K562 (cell line): Measurements from ENCODE around the gene PSMB7. TPM values are rescaled to one million over a fixed set of nuclear protein-coding genes. Genes with fewer than 3 reads are reported as not detected.

Experiments
- ATAC-seq: fragments of 200-7000 bp; cut with Tn5 transposase; 3 replicates; pipeline ENCODE4 v1.9.1; 2020; ENCODE audit warnings: moderate library complexity
- BruUV-seq: library from RNA; stranded (reverse); fragments of 400-500 nt; replicated peaks from 2 replicates; lab custom pipeline; 2021; lab: Mats Ljungman, UMichigan
- CTCF ChIA-PET: fragments of 300-600 bp; formaldehyde crosslinking; extraction: SDS; loops from one replicate; lab custom pipeline; 2021; ENCODE audit warnings: low intra/inter-chr PET ratio; lab: Yijun Ruan, JAX
- POLR2A ChIA-PET: fragments of 300-600, 350-650 bp; sonication (Branson Sonifier 250); formaldehyde crosslinking; extraction: SDS; loops from one replicate; lab custom pipeline; 2021; ENCODE audit warnings: antibody characterized with exemption, inconsistent platforms; lab: Yijun Ruan, JAX
- DNase-seq, 4 experiments: peaks; one replicate each; pipeline versions ENCODE4 v3.0.0 to v3.0.0-alpha.2; 2011 to 2018; ENCODE audit warnings: low spot score in 3 of 4, mixed read lengths in 3 of 4; ENCODE audit errors: extremely low read depth in 1 of 4
- FAIRE-seq: peaks from 2 replicates; lab custom pipeline; 2011; peaks lifted over from hg19 to GRCh38; lab: Jason Lieb, UNC
- H2AFZ ChIP-seq: 2 replicates; pipeline ENCODE4 v1.6.0; 2011; ENCODE audit warnings: low read depth, low read length, control low read depth, inconsistent platforms
- H3K27ac ChIP-seq: fragments of 200-600 bp; 3 replicates; pipeline ENCODE4 v1.8.0; 2011; ENCODE audit warnings: low read depth, mild to moderate bottlenecking, control low read depth, inconsistent platforms, low read length, moderate library complexity, mixed read lengths; ENCODE audit errors: extremely low read depth
- H3K27me3 ChIP-seq, 2 experiments: fragments of 300-600 bp in 1 of 2; 2 replicates in 1 of 2; 3 replicates in 1 of 2; pipeline versions ENCODE4 v1.6.0 to v1.8.0; 2011; ENCODE audit warnings: inconsistent platforms in 2 of 2, low read length in 2 of 2, mild to moderate bottlenecking in 1 of 2, mixed read lengths in 1 of 2, moderate library complexity in 1 of 2; ENCODE audit not compliant: control insufficient read depth in 2 of 2, insufficient read depth in 2 of 2
- H3K36me3 ChIP-seq: fragments of 300-600 bp; 3 replicates; pipeline ENCODE4 v1.8.0; 2011; ENCODE audit warnings: mild to moderate bottlenecking, low read length, inconsistent platforms; ENCODE audit not compliant: control insufficient read depth, insufficient read depth
- H3K4me1 ChIP-seq, 2 experiments: fragments of 200-600 bp in 1 of 2; replicated peaks in 1 of 2; 2 replicates in 1 of 2; 3 replicates in 1 of 2; pipeline versions ENCODE4 v1.5.1 to v1.8.0; 2011; ENCODE audit warnings: inconsistent platforms in 2 of 2, low read length in 2 of 2, mild to moderate bottlenecking in 1 of 2, mixed read lengths in 1 of 2, moderate library complexity in 1 of 2; ENCODE audit not compliant: control insufficient read depth in 2 of 2, insufficient read depth in 2 of 2
- H3K4me2 ChIP-seq: 2 replicates; pipeline ENCODE4 v1.6.1; 2011; ENCODE audit warnings: low read length, control low read depth, inconsistent platforms, mixed read lengths; ENCODE audit not compliant: insufficient read depth
- H3K4me3 ChIP-seq: fragments of 200-600 bp; sonication (generic), shearing (Covaris generic); 2 replicates; pipeline ENCODE4 v1.5.1; 2016; ENCODE audit warnings: control low read depth, inconsistent platforms
- H3K79me2 ChIP-seq: fragments of 200-600 bp; 3 replicates; pipeline ENCODE4 v1.8.0; 2011; ENCODE audit warnings: low read length, inconsistent platforms; ENCODE audit not compliant: control insufficient read depth, insufficient read depth
- H3K9ac ChIP-seq, 2 experiments: 2 replicates each; pipeline versions ENCODE4 v1.6.0 to v1.6.1; 2011; ENCODE audit warnings: low read depth in 2 of 2, low read length in 2 of 2, control low read depth in 1 of 2, inconsistent platforms in 1 of 2, mild to moderate bottlenecking in 1 of 2, mixed read lengths in 1 of 2; ENCODE audit not compliant: insufficient read depth in 1 of 2
- H3K9me1 ChIP-seq: one replicate; pipeline ENCODE4 v1.6.0; 2011; ENCODE audit warnings: inconsistent platforms, mild to moderate bottlenecking, low read length, moderate library complexity; ENCODE audit not compliant: control insufficient read depth, insufficient read depth
- H3K9me3 ChIP-seq: replicated peaks from 2 replicates; pipeline ENCODE4 v1.5.1; 2011; ENCODE audit warnings: low read depth, low read length, inconsistent platforms; ENCODE audit not compliant: control insufficient read depth, insufficient read depth
- H4K20me1 ChIP-seq: replicated peaks from 2 replicates; pipeline ENCODE4 v1.6.1; 2011; ENCODE audit warnings: low read length, inconsistent platforms, mixed read lengths; ENCODE audit not compliant: control insufficient read depth, insufficient read depth
- ATF1 ChIP-seq, 2 experiments: fragments of 450-650 bp in 1 of 2; IDR thresholded peaks; 2 replicates each; pipeline ENCODE4 v1.6.1; 2016; ENCODE audit warnings: missing compliant biosample characterization in 1 of 2, missing genetic modification characterization in 1 of 2
- C11orf30 ChIP-seq: fragments of 450-650 bp; IDR thresholded peaks from 2 replicates; pipeline ENCODE4 v1.6.1; 2016; ENCODE audit warnings: low read depth, mild to moderate bottlenecking
- CBFA2T2 ChIP-seq: fragments of 450-650 bp; conservative IDR thresholded peaks from 2 replicates; pipeline ENCODE4 v1.6.1; 2017; ENCODE audit warnings: mild to moderate bottlenecking
- KLF13 ChIP-seq: fragments of 450-650 bp; IDR thresholded peaks from 2 replicates; pipeline ENCODE4 v1.6.1; 2016; ENCODE audit warnings: missing genetic modification characterization, low read depth, mild to moderate bottlenecking, missing compliant biosample characterization, moderate library complexity, borderline replicate concordance
- KLF16 ChIP-seq: IDR thresholded peaks from 2 replicates; pipeline ENCODE4 v1.6.1; 2016; ENCODE audit warnings: antibody characterized with exemption
- MED1 ChIP-seq: sonication (generic); formaldehyde crosslinking; IDR thresholded peaks from 2 replicates; pipeline ENCODE4 v1.8.1; 2023; ENCODE audit warnings: missing genetic modification reagents, borderline replicate concordance
- MXI1 ChIP-seq: IDR thresholded peaks from 2 replicates; pipeline ENCODE4 v1.6.1; 2011; ENCODE audit warnings: low read depth, mild to moderate bottlenecking, improper control_type of control experiment, low read length
- PML ChIP-seq: IDR thresholded peaks from 2 replicates; pipeline ENCODE4 v1.6.1; 2012; ENCODE audit warnings: low read length, inconsistent platforms
- U2AF2 ChIP-seq: fragments of 200-400 bp; formaldehyde crosslinking; optimal IDR thresholded peaks from 2 replicates; pipeline ENCODE3; 2017; ENCODE audit warnings: low read depth, mild to moderate bottlenecking, low read length
- ZNF76 ChIP-seq: fragments of 250-450 bp; sonication (Bioruptor Pico); IDR thresholded peaks from 2 replicates; pipeline ENCODE4 v1.4.0; 2020; ENCODE audit warnings: mild to moderate bottlenecking, moderate library complexity, borderline replicate concordance
- ZZZ3 ChIP-seq: fragments of 450-650 bp; IDR thresholded peaks from 2 replicates; pipeline ENCODE4 v1.6.1; 2016; ENCODE audit warnings: antibody characterized with exemption, mild to moderate bottlenecking, moderate library complexity
- WGBS: fragments of 100-300 bp; shearing (Covaris generic); methylation state at CpG from one replicate; pipeline ENCODE4 v1.1.6; 2016; ENCODE audit warnings: low coverage, mixed read lengths; ENCODE audit not compliant: insufficient coverage; ENCODE audit errors: missing lambda C conversion rate; 5-methylcytosine and 5-hydroxymethylcytosine counted together
- in situ Hi-C: fragments of 300-500 bp; cut with MboI; formaldehyde crosslinking; loops from 4 replicates; pipeline ENCODE4 v1.15.0; 2018; ENCODE audit warnings: inconsistent platforms, mixed read lengths
- intact Hi-C: fragments of 100-400 bp; cut with micrococcal nuclease; formaldehyde crosslinking; loops from 2 replicates; pipeline ENCODE4 v1.14.2; 2022
- polyA plus RNA-seq, 8 experiments: library from polyadenylated mRNA; depleted of rRNA in 4 of 8; stranded (reverse) in 5 of 8; unstranded in 3 of 8; fragments of >200 nt; fragmentation: Nextera tagmentation in 2 of 8; fragmentation: Illumina TruSeq in 1 of 8; extraction: Ambion mirVana in 2 of 8; extraction: Trizol in 1 of 8; gene quantifications; 2 replicates each; pipeline versions ENCODE4 v1.2.1 to v1.2.3, GENCODE V29; 2011 to 2014; ENCODE audit warnings: inconsistent platforms in 1 of 8, missing spikeins in 1 of 8
- total RNA-seq, 7 experiments: library from RNA; depleted of rRNA in 6 of 7; stranded (reverse); fragments of >200 nt in 6 of 7; fragmentation: Illumina TruSeq in 2 of 7; extraction: Trizol in 2 of 7; gene quantifications; 2 replicates each; pipeline versions ENCODE4 v1.2.1 to v1.2.3, GENCODE V29; 2011 to 2021; ENCODE audit warnings: low replicate concordance in 1 of 7
- TF ChIP-seq, protein P1 (sequence below): fragments of 450-650 bp; IDR thresholded peaks from 2 replicates; pipeline ENCODE4 v1.7.0; 2016; ENCODE audit warnings: borderline replicate concordance
- TF ChIP-seq, protein P2 (sequence below): sonication (generic); formaldehyde crosslinking; IDR thresholded peaks from 2 replicates; pipeline ENCODE4 v1.8.0; 2022; ENCODE audit warnings: mild to moderate bottlenecking, missing genetic modification reagents
- TF ChIP-seq, protein P3 (sequence below): IDR thresholded peaks from 3 replicates; pipeline ENCODE4 v1.6.1; 2011; ENCODE audit warnings: borderline replicate concordance, mild to moderate bottlenecking, moderate library complexity; ENCODE audit not compliant: insufficient read length; ENCODE audit errors: extremely low read depth

PSMB7 gene
- total and polyA plus RNA-seq, 9 of the 15 experiments (the other 6 are each of a cell fraction or from before 2014, with no cell fraction given), result 321 to 978 (median 407) TPM

DNA sequence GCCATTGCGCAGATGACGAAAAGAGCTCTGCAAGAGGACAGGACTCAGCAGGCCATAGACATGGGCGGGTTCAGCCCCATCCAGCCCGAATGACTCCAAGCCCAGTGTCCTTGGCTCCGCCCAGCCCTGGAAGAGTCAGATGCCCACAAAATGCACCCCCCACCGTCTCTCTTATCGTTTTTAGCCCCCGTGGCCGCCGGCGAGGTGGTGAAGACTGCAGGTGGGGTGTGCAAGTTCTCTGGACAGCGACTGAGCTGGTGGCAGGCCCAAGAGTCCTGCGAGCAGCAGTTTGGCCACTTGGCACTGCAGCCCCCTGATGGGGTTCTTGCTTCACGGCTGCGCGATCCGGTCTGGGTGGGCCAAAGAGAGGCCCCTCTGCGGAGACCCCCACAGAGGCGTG, 37.1 kb upstream of the PSMB7 start:
- Histone ChIP-seq H3K27ac (no peak overlapping the region), H3K36me3 (no peaks in the 10 kb centered on the region), H3K9ac (no peak overlapping the region), H3K4me2 (no peak overlapping the region), H3K27me3 (peaks cover 5 to 24% of the 10 kb centered on the region in 2 experiments; a peak in 3 of 5 replicates), H2AFZ (no peak overlapping the region), H3K4me3 (no peak overlapping the region), H3K9me3 (no peaks in the 10 kb centered on the region), H3K4me1 (peaks cover 8 to 46% of the 10 kb centered on the region in 2 experiments), H3K9me1 (no peaks in the 10 kb centered on the region), H4K20me1 (peaks cover 33% of the 10 kb centered on the region), H3K79me2 (no peaks in the 10 kb centered on the region)
- CTCF ChIA-PET, result no interaction called here
- DNase-seq (peak in 1 of 4 experiments; percentile 33), FAIRE-seq (no peak), ATAC-seq (peak; percentile 13; the same call in 2 of the 3 replicates)
- POLR2A ChIA-PET, result interaction anchor here (0.9 kb wide), 1 partner anchor 13 kb away, joined by 4 read pairs; no protein-coding TSS in a partner anchor
- BruUV-seq, result no TSS peak
- in situ Hi-C loops (no loop called here), intact Hi-C loops (no loop called here)
- 16% methylated on average over 19 of the region's 19 CpGs for WGBS
- TF ChIP-seq ZZZ3 (no peak), ZNF76 (CRISPR knock-in tag) (no peak), ATF1 (CRISPR knock-in tag; IDR thresholded peaks at IDR 0.05) (no peak), ATF1 (tag; IDR thresholded peaks at IDR 0.05) (no peak), PML (no peak), KLF13 (tag) (no peak), MXI1 (no peak), CBFA2T2 (no peak), KLF16 (no peak), C11orf30 (no peak), U2AF2 (no peak), MED1 (CRISPR knock-in tag) (no peak)
- TF ChIP-seq, protein P1, sequence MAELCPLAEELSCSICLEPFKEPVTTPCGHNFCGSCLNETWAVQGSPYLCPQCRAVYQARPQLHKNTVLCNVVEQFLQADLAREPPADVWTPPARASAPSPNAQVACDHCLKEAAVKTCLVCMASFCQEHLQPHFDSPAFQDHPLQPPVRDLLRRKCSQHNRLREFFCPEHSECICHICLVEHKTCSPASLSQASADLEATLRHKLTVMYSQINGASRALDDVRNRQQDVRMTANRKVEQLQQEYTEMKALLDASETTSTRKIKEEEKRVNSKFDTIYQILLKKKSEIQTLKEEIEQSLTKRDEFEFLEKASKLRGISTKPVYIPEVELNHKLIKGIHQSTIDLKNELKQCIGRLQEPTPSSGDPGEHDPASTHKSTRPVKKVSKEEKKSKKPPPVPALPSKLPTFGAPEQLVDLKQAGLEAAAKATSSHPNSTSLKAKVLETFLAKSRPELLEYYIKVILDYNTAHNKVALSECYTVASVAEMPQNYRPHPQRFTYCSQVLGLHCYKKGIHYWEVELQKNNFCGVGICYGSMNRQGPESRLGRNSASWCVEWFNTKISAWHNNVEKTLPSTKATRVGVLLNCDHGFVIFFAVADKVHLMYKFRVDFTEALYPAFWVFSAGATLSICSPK, result no peak
- TF ChIP-seq, protein P2, sequence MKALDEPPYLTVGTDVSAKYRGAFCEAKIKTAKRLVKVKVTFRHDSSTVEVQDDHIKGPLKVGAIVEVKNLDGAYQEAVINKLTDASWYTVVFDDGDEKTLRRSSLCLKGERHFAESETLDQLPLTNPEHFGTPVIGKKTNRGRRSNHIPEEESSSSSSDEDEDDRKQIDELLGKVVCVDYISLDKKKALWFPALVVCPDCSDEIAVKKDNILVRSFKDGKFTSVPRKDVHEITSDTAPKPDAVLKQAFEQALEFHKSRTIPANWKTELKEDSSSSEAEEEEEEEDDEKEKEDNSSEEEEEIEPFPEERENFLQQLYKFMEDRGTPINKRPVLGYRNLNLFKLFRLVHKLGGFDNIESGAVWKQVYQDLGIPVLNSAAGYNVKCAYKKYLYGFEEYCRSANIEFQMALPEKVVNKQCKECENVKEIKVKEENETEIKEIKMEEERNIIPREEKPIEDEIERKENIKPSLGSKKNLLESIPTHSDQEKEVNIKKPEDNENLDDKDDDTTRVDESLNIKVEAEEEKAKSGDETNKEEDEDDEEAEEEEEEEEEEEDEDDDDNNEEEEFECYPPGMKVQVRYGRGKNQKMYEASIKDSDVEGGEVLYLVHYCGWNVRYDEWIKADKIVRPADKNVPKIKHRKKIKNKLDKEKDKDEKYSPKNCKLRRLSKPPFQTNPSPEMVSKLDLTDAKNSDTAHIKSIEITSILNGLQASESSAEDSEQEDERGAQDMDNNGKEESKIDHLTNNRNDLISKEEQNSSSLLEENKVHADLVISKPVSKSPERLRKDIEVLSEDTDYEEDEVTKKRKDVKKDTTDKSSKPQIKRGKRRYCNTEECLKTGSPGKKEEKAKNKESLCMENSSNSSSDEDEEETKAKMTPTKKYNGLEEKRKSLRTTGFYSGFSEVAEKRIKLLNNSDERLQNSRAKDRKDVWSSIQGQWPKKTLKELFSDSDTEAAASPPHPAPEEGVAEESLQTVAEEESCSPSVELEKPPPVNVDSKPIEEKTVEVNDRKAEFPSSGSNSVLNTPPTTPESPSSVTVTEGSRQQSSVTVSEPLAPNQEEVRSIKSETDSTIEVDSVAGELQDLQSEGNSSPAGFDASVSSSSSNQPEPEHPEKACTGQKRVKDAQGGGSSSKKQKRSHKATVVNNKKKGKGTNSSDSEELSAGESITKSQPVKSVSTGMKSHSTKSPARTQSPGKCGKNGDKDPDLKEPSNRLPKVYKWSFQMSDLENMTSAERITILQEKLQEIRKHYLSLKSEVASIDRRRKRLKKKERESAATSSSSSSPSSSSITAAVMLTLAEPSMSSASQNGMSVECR (CRISPR knock-in tag), result no peak
- TF ChIP-seq, protein P3, sequence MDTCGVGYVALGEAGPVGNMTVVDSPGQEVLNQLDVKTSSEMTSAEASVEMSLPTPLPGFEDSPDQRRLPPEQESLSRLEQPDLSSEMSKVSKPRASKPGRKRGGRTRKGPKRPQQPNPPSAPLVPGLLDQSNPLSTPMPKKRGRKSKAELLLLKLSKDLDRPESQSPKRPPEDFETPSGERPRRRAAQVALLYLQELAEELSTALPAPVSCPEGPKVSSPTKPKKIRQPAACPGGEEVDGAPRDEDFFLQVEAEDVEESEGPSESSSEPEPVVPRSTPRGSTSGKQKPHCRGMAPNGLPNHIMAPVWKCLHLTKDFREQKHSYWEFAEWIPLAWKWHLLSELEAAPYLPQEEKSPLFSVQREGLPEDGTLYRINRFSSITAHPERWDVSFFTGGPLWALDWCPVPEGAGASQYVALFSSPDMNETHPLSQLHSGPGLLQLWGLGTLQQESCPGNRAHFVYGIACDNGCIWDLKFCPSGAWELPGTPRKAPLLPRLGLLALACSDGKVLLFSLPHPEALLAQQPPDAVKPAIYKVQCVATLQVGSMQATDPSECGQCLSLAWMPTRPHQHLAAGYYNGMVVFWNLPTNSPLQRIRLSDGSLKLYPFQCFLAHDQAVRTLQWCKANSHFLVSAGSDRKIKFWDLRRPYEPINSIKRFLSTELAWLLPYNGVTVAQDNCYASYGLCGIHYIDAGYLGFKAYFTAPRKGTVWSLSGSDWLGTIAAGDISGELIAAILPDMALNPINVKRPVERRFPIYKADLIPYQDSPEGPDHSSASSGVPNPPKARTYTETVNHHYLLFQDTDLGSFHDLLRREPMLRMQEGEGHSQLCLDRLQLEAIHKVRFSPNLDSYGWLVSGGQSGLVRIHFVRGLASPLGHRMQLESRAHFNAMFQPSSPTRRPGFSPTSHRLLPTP, result no peak
